RPMI8226 (cell line): Measurements from ENCODE around the gene VWA5A.
A peak's percentile ranks its signal among the peaks of the same experiment; 100 is the strongest.
"Not testable (repeated sequence)": the region's sequence is repeated elsewhere in the genome, so short reads cannot be mapped to it uniquely, and the experiment has no call there.

Source experiments
- DNase-seq: peaks from one replicate; pipeline ENCODE4 v3.0.0-alpha.2; 2015

The VWA5A gene

DNA sequence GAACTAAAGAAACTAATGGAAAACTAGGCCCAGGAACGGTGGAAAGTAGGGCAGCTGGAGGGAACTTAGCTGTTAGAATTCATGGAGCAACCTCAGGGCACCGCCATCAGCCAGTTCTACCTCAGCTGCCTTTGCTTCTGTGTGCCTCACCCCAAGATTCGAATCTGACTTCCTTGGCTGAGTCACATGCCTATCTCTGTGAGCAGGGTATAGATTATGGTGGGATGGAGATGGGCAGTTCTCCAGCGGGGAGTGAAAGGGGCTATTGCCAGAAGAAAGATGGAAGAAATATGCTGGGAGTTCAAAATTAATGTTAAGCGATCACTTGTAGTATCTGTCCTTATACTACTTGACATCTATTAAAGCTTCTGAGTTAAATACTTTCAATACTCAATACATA is 18.9 kb upstream of the VWA5A start:
- no peak for DNase-seq

DNA sequence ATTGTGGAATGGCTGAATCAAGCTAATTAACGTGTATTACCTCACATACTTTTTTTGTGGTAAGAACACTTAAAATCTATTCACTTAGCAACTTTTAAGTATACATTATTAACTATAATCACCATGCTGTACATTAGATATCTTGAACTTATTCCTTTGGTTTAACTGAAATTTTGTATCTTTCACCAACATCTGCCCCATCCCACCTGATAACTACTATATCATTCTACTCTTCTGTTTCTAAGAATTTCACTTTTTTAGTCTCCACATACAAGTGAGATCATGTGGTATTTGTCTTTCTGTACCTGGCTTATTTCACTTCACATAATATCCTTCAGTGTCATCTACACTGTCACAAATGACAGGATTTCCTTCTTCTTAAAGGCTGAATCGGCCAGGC is 17.1 kb upstream of the VWA5A start:
- DNase-seq = no peak

DNA sequence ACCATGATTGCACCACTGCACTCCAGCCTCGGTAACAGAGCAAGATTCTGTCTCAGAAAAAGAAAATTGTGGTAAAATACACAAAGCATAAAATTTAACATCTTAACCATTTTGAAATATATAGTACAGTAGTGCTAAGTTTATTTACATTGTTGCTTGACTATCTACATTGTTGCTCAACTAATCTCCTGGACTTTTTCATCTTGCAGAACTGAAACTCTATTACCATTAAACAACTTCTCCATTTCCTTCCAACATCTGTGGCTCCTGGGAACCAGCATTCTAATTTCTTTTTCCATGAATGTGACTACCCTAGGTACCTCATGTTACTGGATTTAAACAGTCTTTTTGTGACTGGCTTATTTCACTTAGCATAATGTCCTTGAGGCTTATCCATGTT is 13.5 kb upstream of the VWA5A start:
- DNase-seq = no peak

GRCh38 chr11:124108156-124108555 is 7.1 kb upstream of the VWA5A start:
- peak; percentile 17 for DNase-seq

DNA sequence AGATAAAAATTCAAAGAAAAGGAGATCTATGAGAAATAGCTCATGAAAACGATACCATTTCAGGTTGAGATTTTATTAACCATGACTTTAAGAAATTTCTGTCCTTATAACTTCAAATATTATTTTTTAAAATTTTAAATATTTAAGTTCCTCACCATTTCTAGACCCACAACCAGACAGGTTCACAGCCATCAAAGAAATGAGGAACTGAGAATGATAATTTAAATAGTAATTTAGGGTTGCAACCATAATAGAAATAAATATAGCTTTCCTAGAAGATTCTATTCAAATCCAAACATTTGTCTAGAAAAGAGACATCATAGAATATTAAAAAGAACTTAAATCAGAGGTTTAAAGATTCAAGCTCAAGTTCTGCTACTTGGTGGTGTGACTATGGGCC is 5.9 kb upstream of the VWA5A start:
- DNase-seq = no peak

GRCh38 chr11:124110201-124110600 is 5.0 kb upstream of the VWA5A start:
- no peak for DNase-seq

DNA sequence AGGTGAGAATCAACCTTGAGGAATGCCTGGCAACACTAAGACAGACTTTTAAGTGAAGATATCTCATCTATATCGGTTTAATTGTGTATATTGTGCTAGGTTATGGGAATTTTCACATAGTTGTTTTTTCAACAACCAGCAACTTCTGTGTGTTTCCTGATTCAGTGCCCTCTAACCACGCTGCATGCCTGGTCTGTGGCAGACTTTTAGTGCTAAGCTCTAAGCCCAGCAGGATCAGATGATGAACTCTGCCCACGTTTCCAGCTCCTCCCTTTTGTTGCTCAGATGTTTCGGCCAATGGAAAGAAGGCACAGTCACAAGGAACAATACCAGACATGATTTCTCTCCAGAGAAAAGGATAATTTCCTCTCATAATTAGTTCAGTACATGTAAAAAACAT is 1.4 kb upstream of the VWA5A start:
- no peak for DNase-seq

DNA sequence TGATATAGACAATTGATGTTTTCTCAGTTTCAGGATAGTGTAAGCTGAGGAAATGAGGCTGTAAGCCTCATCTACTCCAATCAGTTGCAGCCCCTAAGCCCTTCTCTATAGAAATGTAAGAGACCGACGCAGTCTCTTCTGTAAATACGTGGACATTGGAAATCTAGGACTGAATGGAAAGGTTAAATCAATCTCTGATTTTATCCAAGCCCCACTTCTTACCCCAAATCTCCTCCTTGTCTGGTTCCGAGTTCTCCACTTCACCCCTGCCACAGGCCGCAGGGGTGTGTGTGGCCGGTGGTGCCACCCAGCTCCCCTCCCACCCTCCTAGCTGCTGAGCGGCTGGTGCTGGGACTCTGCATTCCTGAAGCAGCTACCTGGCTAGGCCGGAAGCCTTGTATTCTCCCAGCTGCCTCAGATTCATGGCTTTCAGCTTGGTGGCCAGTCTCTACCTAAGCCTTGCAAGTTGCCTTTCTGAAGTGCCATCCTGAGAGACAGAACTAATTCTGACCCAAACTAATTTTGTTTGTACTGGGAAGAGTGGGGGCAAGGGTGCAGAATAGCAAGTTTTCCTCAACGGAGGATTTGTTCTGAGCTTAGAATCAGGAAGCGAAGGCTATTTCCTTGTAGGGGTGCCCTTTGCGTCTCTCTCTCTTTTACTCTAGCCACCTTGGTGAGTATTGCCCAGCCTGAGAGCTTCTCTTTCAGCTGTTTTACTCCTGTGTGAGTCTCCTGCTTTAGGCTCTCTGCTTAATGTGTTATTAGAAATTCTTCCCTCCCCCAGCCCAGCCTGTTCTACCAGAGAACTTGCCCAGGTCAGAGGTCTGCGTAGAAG is 749 bp downstream of the VWA5A start:
- DNase-seq = no peak

GRCh38 chr11:124119103-124119502 is 3.9 kb downstream of the VWA5A start:
- DNase-seq = no peak

DNA sequence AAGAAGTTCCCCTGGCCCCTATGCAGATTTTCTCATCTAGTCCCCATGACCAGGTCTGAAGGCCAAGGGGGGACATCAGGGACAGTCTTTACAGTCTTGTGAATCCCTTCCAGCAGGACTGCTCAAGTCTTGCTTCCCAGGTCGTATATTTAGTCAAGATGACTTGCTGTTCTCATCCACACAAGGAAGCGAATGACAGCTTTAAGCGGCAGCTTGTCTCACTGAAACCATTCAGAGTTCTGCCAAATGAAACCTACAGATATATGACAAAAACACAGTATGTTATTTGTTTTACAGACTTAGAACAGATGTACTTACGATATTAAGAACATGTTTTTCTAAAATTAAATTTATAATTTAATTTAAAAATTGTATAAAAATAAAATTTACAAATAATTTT is 5.6 kb downstream of the VWA5A start:
- no peak for DNase-seq

DNA sequence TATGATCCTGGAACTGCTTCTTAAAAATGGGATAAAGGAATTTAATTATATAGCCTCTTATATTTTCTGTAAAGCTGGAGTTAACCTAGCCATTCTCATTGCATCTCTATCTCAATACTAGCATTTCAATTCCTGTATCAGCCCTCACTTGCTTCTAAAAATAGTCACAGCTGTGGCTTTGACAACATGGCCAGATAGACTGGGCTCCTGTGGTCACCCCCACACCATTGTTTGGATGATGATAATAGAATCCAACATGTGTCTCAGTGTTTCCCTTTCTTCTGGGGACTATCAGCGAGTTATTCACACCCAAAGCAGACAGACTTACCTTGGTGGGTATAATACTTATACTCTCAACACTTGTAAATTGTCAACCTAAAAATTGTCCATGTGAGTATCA is 6.9 kb downstream of the VWA5A start:
- no peak for DNase-seq

- DNase-seq = no peak
These were observed 8.4 kb downstream of the VWA5A start for GRCh38 chr11:124123622-124124021.

- DNase-seq = not testable (repeated sequence)
These were observed 11.9 kb downstream of the VWA5A start for GRCh38 chr11:124127134-124127533.

- DNase-seq = no peak
These were observed 27.8 kb downstream of the VWA5A start for GRCh38 chr11:124143034-124143433.

GRCh38 chr11:124147951-124148350 is 32.7 kb downstream of the VWA5A start:
- DNase-seq = no peak

- no peak for DNase-seq
These were observed 35.4 kb downstream of the VWA5A start for GRCh38 chr11:124150684-124151083.

DNA sequence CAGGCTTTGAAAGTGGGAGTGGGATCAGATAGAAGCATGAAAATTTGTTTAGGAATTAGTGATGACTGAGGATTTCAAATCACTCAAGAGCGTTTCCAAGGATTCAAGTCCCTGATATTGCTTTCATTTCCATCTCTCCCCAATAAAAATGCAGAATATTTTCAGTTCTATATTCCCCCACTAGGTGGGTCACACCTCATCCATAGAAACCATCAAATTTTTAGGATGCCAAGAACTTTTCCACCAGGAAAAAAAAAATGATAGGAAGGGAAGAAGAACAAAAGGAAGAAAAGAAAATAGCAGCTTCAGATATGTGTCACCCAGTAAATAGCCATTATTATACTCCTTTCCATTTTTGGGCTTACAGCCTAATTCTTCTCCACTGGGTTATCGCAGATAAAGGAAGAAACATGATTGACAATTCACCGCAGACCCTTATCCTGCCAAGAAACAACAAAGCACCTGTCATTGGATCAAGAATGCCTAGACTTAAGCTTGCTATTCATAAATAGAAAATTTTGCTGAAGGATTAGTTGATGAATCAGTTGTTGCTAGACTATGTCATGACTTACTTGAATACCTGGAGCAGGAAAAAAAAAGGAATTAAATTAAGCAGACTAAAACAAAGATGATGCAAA is 37.6 kb downstream of the VWA5A start:
- DNase-seq = no peak

DNA sequence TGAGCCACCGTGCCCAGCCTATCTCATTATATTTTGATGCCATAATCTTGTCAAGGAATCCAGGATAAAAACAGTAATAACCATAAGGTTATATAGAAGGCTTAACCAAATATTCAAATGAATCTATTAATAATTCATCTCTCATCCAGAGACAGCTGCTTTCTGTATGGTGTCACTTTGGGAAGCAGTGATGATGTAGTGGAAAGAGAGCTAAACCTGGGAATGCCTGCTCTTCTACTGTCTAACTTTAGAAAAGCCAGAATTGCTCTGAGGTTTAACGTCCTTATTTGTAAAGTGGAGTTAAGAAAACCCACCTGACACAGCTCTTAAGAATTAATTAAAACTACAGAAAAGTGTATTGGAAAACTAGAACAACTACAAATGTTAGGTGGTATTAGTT is 38.6 kb downstream of the VWA5A start:
- no peak for DNase-seq

DNA sequence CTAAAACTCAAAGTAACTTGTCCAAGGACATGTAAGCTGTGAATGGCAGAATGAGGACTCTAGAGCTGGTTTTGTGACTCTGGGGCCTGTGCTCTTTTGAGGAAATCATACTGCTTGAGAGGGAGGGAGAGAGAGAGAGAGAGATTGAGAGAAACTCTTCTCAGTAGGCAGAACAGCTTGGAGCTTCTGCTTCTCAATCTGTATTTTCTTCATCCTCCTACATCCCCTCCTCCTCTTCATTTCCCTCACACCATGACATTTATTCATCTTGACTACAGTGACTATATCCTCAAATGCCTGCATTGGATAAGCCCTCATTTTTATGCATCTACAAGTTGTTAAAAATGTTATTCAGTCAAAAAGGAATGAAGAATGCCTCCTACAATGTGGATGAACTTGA is 44.2 kb downstream of the VWA5A start:
- no peak for DNase-seq

GRCh38 chr11:124160986-124161385 is 45.7 kb downstream of the VWA5A start:
- DNase-seq = no peak

- no peak for DNase-seq
These were observed 52.6 kb downstream of the VWA5A start for GRCh38 chr11:124167826-124168231.

DNA sequence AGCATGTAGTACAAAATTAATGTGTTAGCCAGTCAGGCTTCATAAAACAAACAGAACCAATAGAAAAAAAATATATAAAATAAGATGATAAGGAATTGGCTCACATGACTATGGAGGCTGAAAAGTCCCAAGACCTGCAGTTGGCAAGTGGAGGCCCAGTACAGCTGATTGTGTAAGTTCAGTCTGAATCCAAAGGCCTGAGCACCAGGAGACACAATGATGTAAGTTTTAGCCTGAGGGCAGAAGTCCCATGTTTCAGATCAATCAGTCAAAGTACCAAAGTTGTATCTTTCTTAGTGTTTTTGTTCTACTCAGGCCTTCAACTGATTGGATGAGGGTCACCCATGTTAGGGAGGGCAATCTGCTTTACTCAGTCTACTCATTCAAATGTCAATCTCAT is 53.5 kb downstream of the VWA5A start:
- DNase-seq = no peak

DNA sequence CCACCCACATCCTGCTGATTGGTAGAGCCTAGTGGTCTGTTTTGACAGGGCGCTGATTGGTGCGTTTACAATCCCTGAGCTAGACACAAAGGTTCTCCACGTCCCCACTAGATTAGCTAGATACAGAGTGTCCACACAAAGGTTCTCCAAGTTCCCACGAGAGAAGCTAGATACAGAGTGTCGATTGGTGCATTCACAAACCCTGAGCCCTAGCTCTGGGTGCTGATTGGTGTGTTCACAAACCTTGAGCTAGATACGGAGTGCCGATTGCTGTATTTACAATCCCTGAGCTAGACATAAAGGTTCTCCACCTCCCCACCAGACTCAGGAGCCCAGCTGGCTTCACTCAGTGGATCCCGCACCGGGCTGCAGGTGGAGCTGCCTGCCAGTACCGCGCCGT is 55.1 kb downstream of the VWA5A start:
- DNase-seq = not testable (repeated sequence)

DNA sequence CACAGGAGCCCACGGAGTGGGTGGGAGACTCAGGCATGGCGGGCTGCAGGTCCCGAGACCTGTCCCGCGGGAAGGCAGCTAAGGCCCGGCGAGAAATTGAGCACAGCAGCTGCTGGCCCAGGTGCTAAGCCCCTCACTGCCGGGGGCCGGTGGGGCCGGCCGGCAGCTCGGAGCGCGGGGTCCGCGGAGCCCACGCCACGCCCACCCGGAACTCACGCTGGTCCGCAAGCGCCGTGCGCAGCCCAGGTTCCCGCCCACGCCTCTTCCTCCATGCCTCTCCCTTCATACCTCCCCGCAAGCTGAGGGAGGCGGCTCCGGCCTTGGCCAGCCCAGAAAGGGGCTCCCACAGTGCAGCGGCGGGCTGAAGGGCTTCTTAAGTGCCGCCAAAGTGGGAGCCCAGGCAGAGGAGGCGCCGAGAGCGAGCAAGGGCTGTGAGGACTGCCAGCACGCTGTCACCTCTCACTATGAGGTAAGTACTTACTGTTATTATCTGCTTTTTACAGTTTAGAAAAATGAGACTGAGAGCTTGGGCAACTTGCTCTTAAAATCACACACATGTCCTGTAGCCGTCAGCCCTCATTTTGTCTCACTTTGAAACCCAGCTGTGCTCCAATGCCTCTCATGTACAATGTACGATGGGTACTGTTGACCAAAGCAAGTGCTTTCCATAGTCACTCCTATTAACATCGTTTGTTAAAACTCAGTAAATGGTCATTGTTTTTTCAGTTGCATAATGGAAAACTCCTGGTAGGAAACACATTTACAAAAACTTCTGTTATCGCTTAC is 55.7 kb downstream of the VWA5A start:
- DNase-seq = no peak
